Nucleus accumbens (tissue), 56 donors: ENCODE measurements around the gene SDK1.
"Not testable (repeated sequence)": the region's sequence is repeated elsewhere in the genome, so short reads cannot be mapped to it uniquely, and the experiment has no call there.

Experiments
- DNase-seq, 56 donors: peaks; one replicate each; lab custom pipeline; 2025; lab: John Stamatoyannopoulos, UW

Gene SDK1

DNA sequence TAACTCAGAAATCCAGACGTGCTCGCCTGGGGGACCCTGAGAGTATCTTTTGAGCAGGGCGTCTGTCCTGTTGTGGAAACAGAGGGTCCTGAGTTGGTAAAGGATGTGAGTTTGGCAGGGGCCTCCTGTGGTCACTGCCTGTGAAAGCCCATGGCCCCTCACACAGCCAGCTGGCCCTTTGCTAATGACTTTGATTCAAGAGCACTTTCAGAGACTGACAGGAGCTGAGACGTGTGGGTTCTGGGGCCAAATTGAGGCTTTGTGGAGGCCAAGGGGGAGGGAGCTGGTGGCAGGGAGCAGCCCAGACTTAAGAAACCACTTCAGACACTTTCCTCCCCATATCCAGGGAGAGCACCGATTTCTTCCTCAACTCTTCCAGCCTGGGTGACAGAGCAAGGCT, 921.6 kb downstream of the SDK1 start:
- peak in 1 of 56 donors; percentile 10 for DNase-seq

DNA sequence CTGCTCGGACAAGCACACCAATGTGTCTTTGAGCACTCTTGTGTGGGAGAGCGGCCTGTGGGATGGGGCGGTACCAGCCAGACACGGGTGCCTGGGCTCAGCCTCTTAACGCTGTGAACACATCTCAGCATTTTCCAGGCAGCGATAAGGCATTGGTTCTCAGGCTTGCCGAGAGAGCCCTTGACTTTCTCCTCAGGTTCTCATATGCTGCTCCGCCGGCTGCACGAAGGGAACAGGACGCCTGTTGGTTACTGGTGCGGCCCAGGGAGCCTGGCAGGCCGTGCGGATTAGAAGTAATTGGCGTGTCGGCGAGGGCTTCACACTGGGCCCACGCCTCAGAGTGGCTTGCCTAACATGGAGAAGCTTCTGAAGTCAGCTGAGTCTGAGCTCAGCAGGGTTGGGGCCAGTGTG, 924.3 kb downstream of the SDK1 start:
- no peak for DNase-seq

DNA sequence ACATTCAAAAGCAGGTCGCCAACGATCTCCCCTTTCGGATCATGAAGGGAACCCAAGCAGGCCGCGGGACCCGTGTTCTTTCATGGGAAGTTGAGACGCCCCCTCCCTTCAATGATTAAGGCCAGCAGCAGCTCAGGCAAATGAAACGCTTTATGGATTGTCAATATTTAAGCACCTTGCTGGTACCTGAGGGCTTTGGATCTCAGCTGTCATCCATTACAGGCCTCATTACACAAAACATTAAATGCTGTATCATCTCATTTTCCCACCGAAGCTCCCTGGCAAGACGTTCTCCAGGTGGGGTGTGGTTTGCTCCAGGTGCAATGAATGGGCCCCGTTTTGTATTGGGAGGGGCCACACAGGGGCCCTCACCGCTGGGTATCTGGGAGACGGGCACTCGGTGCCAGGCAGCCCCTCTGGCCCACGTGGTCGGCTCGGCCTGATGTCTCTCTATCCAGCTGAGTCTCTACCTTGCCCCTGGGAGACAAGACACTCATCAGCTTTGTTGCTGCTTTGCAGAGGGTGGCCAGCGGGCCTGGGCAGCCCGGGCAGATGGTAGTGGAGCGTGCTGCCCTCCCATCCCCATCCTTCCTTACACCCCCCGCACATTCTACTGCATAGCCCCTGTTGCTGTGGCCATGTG, 925.0 kb downstream of the SDK1 start:
- DNase-seq: no peak

DNA sequence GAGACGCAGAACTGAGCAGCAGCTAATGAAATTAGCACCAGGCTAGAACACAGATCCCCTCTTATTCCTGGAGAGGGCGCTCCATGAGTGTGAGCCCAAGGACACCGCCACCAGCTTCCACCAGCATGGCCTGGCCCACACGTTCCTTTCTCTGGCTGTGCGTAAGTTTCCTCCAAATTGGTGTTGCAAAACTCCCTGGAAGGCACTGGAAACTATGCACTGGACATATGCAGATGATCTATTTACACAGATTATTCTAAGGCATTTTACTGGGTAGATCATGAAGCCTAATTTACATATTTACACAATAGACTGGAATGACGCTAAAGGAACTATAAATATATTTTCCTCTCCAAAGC, 925.5 kb downstream of the SDK1 start:
- DNase-seq: no peak

DNA sequence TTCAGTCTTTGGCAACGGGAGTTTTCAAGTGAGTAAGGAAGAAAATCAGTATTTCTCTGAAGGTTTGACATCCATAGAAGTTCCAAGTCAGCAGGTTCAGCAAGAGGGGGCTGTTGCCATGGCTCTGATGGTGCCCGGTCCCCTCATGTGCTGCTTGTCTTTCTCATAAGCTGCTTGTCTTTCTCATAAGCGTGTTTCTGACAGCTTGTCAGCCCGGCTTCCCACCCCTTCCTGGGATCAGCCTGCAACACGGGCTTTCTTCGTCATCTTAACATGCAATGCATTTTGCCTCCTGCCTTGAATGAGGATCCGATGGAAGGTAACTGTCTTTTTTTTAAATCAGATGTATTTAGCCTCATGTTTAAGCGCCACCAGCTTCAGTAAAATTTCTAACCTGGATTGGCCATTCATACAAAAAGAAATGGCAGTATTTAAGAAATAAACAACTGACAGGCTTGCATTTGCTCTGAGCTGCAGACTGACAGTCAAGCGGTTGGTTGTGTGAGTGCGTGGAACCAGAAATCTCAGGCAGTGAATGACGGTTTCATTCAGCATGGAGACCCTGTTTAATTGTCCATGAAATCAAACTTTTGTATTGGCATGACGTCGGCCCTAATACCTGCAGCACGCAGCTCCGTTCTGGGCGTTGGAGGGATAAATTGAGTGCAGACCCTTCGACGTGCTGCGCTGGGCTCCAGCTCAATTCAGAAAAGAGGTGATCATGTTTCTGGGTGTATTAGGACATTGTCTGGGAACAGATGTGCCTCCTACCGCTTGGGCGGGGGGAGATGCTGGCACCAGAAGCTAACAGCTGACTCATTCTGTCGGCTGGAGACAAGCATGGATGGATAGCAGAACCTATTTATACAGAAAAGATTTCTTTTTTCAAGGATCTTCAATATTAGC, 926.3 kb downstream of the SDK1 start:
- DNase-seq: peak in 17 of 56 donors; percentile 4 to 36 (median 10)

DNA sequence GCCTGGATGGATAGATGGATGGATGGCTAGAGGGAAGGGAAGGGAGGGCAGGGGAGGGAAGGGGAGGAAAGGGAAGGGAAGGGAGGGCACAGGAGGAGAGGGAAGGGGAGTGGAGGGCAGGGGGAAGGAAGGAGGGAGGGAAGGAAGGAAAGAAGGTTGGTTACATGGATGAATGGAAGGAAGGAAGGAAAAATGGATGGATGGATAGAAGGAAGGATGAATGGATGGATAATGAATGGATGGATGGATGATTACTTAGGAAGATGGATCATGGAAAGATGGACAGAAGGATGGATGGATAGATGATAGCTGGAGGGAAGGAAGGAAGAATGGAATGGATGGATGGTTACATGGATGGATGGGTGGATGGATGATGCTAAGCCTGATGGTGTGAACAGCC, 929.3 kb downstream of the SDK1 start:
- no peak for DNase-seq

DNA sequence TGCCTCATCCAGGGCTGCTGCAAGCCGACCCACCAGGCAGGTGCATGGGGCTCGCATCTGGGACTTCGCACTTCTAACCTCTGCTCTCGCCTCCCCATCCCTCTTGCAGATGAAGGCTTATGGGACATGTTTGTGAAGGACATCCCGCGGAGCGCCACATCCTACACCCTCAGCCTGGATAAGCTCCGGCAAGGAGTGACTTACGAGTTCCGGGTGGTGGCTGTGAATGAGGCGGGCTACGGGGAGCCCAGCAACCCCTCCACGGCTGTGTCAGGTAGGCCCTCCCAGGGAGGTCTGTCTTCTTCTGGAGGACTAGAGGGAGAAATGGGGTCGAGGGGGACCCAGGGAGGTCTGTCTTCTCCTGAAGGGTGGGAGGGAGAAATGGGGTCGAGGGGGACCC, 932.1 kb downstream of the SDK1 start:
- DNase-seq: no peak

DNA sequence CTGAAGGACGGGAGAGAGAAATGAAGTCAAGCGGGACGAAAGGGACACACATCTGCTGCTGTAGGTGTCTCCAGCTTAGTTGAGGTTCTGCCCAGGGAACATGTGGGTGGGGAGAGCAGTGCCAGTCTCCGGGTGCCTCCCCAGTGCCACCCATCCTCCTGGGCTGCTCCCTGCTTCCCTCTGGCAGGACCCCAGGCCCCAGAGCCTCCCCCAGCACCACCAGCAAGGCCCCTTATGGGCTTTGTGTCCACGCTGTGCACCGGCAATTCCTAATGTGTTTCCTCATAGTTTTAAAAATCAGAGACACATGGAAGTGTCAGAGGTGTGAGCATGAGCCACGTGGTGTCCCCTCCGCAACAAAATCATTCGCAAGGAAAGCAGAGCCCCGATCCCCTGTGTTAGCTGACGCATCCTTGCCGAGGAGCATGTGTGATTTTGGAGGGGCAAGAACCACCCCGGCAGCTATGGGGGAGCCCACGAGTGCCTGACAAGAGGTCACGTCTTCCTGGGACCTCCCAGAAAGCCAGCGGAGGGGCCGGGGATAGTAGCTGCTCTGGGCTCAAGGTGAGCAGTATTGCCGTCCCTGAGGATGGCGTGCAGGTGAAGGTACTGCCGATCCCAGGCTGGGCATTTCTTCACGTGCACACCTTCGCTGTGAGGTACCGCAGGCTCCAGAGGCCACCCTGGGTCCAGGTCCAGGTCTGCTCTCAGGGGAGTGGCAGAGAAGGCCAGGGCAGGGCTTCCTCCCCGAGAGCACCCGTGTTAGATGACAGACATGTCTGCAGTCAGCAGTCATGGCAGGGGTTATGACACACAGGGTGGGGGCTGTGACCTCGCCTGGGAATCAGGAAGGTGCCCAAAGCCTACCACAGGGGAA, 932.8 kb downstream of the SDK1 start:
- no peak for DNase-seq

DNA sequence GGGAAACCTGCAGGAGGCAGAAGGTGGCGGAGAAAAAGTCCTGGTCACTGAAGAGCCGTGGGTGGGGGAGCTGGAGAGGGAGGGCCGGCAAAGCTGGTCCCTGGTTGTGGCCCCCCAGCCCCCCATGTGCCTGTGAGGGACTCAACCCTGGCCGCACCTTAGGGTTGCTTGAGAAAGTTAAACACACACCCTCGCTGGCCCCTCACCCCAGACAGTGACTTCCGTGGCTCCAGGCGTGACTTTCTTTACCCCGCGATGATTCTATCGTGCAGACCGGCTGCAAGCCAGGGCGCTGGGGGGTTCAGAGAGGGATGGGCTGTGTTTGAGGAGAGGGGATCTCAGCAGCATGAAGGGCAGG, 933.4 kb downstream of the SDK1 start:
- no peak for DNase-seq

DNA sequence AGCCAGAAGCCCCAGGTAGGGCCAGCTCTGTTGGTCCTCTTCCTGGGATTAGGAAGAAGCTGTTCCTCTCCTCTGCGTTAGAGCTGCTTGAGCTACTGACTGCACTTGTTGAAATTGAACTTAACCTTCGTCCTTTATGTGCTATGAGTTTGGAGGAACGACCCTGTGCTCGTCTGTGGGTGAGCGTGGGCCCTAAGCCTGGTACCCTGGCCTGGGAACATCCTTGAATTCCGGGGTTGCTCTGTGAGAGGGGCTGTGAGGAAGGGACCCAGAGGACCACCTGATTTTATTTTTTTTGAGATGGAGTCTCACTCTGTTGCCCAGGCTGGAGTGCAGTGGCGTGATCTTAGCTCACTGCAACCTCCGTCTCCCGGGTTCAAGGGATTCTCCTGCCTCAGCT, 933.8 kb downstream of the SDK1 start:
- no peak for DNase-seq

DNA sequence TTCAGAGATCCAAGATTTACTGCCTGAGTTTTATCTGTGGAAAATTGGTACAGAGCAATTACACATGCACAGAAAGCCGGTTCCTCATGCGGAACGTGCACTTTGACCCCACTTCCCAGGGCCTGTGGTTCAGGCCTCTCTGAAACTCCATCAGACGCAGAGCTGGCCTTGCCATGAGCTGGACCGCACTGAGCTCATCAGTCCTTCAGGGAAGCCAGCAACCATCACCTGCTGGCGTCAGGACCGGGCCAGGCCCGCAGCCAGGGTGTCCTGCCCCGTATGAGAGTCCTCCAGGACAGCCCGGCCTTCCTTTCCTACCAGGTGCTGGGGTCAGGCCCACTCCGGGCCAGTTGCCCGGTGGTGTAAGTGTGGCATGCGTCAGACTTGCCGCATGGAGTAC, 934.5 kb downstream of the SDK1 start:
- no peak for DNase-seq

DNA sequence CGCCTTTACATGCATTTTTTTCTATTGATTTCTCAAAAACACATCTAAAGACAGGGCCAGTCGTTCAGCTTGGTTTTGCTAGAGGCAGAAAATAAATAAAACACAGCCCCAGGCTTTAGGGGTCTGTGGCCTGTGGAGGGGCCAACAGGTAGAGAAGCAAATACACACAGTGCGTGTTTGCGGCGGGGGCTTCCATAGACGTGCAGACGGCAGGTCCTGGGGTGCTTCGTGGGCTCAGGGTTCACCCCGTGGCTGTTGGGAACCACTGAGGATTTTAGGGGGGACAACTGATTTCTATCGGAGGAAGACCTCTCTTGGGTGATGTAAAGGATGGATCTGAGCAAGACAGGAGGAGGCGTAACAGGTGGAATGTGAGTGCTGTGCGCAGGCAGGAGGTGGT, 935.3 kb downstream of the SDK1 start:
- no peak for DNase-seq

DNA sequence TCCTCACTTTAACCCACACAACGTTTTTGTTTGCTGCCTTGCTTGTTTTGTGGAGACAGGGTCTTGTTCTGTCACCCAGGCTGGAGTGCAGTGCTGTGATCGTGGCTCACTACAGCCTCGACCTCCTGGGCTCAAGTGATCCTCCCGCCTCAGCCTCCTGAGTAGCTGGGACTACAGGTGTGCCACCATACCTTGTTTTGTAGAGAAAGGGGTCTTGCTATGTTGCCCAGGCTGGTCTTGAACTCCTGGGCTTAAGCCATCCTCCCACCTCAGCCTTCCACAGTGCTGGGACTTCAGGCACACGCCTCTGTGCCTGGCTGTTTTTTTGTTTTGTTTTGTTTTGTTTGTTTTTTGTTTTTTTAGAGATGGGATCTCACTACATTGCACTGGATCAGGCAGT, 935.8 kb downstream of the SDK1 start:
- DNase-seq: not testable (repeated sequence)

DNA sequence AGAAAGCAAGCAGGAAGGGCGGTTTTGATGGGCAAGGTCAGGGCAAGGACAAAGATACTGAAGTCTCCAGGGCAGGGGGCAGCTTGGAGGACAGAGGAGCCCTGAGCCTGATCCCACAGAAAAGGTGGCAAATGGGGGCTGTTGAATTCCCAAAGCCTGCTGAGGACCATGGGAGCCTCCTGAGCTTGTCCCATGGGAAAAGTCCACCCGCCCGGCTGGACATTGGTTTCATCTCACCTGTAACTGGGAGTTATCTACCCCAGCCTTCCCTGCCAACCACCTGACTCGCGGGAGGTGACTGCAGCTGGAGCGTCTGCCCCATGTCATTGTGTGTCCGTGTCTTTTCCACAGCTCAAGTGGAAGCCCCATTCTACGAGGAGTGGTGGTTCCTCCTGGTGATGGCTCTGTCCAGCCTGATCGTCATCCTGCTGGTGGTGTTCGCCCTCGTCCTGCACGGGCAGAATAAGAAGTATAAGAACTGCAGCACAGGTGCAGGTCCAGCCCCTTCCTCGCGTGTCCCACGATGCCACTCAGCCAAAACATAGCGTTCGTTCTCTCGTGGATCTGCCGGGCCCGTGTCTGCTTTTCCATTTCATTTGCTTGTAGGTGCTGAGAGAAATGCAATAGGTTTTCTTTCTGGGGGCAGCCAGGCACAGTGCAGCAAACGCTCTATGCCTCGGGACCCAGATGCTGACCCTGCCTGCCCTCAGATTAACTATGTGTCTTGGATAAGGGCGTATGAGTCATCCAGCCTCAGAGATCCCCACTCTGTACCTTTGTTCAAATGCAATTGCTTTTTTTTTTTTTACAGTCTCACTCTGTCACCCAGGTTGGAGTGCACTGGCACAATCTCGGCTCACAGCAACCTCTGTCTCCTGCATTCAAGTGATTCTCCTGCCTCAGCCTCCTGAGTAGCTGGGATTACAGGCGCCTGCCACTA, 936.5 kb downstream of the SDK1 start:
- no peak for DNase-seq

DNA sequence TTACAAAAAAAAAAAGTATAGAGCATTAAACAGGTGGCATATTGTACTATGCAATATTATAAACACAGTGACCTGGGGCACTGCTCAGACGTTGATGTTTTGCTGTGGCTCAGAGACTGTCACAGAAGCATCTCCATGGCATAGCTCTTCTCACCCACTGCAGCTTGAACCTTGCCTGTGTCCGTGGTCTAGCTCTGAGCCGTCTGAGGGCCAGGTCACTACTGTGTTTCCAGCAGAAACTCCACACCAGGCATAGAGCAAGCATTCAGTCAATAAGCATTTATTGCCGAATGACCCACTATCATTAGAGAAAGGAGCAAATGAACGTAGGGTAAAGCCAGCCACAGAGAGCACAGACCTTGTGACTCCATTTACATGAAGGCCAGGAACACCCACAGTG, 937.8 kb downstream of the SDK1 start:
- no peak for DNase-seq

DNA sequence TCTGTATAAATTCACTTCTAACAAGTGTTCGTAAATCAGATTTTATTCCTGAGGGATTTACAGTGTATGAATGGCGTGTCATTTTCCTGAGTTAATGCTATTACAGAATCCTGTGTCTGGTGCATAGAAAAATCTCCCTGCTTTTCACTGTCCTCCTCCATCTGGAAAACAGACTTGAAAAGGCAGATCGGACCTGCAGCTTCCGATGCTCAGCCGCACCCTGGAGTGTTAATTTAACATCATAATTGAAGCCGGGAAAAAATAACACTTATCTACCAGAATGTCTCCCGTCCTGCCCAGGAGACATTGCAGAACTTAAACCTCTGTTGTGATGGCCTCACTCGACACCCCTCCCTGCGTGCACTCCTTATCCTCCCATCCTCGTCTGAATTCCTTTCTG, 939.0 kb downstream of the SDK1 start:
- DNase-seq: no peak

DNA sequence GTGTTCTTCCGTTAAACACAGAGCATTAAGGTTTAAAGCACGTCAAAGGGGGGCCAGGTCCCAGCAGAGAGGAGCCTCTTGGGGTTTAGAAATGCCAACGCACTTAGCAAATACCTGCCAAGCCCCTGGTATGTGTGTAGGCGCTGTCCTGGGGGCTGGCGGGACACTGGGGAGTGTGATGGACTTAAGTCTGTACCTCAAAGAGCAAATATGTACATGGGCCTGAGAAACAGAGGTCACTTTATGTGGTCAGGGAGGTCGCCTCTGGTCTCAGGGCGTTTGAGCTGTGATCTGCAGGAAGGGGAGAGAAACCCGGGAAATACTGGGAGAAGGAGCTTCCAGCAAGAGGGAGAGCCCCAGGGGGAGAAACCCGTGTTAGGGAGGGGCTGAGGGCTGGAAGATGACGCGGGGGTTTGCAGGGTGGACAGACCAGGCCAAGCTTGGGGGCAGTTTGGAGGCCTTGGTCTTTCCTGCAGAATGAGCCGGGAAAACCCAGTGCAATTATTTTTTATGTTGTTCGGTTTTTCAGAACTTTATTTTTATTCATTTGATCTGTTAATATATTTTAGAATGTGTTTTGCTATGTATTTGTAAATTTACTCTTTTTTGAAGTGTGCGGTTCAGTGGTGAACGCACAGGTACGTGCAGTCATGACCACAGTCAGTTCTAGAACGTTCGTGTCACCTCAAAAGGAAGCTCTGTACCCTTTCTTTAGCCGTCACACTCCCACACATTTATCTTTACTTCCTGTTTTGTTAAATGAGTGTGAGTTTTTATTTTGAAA, 939.7 kb downstream of the SDK1 start:
- no peak for DNase-seq

DNA sequence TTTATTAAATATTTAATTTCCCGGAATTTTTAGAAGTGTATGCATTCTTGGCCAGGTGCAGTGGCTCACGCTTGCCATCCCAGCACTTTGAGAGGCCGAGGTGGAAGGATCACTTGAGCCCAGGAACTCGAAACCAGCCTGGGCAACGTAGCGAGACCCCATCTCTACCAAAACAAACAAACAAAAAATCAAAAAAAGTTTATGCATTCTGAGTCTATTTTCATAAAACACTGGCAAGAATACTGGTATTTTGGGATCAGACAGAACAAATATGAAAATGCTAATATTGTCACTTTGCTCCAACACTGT, 940.2 kb downstream of the SDK1 start:
- no peak for DNase-seq

DNA sequence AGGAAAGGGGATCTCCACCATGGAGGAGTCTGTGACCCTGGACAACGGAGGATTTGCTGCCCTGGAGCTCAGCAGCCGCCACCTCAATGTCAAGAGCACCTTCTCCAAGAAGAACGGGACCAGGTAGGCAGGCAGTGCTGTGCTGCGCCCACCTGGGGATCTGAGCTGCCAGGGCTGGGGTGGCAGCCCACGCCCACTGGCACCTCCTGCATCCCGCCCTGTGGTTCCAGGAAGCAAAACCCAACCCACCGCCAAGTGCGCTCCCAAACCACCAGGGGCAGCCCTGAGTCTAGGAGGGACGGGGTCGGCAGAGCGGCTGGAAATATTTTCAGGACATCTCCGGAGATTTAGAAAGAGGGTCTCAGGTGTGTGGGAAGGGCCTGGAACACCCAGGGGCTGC, 940.7 kb downstream of the SDK1 start:
- no peak for DNase-seq

DNA sequence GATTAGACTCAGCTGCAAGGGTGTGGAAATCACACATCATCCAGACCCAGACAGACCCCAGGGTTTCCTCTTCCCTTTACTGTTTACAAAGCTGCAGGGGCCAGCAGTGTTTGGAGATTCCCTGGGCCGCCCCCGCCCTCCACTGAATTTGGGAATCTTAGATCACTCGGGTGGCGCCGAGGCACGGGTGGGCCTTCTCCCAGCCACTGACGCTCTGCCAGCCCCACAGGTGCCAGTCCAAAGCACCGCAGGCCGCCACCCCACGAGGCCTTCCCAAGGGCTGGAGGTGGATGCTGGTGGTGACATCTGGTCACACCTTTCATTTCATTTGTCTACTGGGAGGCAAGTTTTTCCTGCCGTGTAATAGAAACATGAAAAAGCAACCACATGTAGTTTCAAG, 941.7 kb downstream of the SDK1 start:
- DNase-seq: no peak
